Erythroblast (primary cell): Measurements from ENCODE around the gene SLC7A10.

Experiments
- DNase-seq, 2 experiments: peaks; one replicate each; lab custom pipeline; 2025; lab: John Stamatoyannopoulos, UW
- GATA1 ChIP-seq: IDR thresholded peaks from 2 replicates; pipeline ENCODE4 v1.6.1; 2011; ENCODE audit warnings: low read depth, mild to moderate bottlenecking, control low read depth, low read length, moderate library complexity
- POLR2A ChIP-seq: IDR thresholded peaks from 2 replicates; pipeline ENCODE4 v1.6.1; 2011; ENCODE audit warnings: mild to moderate bottlenecking, low read length

Gene SLC7A10

GRCh38 chr19:33239223-33239975 lies 13.7 kb upstream of the SLC7A10 start:
- no peak for TF ChIP-seq GATA1
- no peak for TF ChIP-seq POLR2A
- no peak for DNase-seq

GRCh38 chr19:33238481-33239149 lies 13.0 kb upstream of the SLC7A10 start:
- TF ChIP-seq POLR2A (no peak), GATA1 (no peak)
- DNase-seq = no peak

- DNase-seq = no peak
- TF ChIP-seq GATA1 = no peak
- no peak for TF ChIP-seq POLR2A
Measured at GRCh38 chr19:33236696-33237390, 11.2 kb upstream of the SLC7A10 start.

GRCh38 chr19:33235996-33236350 lies 10.3 kb upstream of the SLC7A10 start:
- TF ChIP-seq POLR2A = no peak
- no peak for TF ChIP-seq GATA1

GRCh38 chr19:33235269-33235995 lies 9.8 kb upstream of the SLC7A10 start:
- TF ChIP-seq GATA1 (no peak), POLR2A (no peak)
- peak; percentile 62 to 82 for DNase-seq

More at GRCh38 chr19:33235996-33236350, 10.3 kb upstream of the SLC7A10 start:
- DNase-seq = no peak

- no peak for DNase-seq
- TF ChIP-seq POLR2A (no peak), GATA1 (no peak)
Measured at GRCh38 chr19:33234736-33235135, 9.1 kb upstream of the SLC7A10 start.

- no peak for DNase-seq
- TF ChIP-seq POLR2A (no peak), GATA1 (no peak)
Measured at GRCh38 chr19:33234092-33234491, 8.4 kb upstream of the SLC7A10 start.

- DNase-seq = no peak
Measured at GRCh38 chr19:33233056-33233873, 7.6 kb upstream of the SLC7A10 start.

GRCh38 chr19:33232656-33233055 lies 7.0 kb upstream of the SLC7A10 start:
- TF ChIP-seq POLR2A (no peak), GATA1 (no peak)

More at GRCh38 chr19:33233056-33233873, 7.6 kb upstream of the SLC7A10 start:
- TF ChIP-seq GATA1 (no peak), POLR2A (no peak)

GRCh38 chr19:33231511-33231910 lies 5.9 kb upstream of the SLC7A10 start:
- TF ChIP-seq GATA1 (no peak), POLR2A (no peak)
- no peak for DNase-seq

More at GRCh38 chr19:33232656-33233055, 7.0 kb upstream of the SLC7A10 start:
- no peak for DNase-seq

- TF ChIP-seq GATA1 (no peak), POLR2A (no peak)
- DNase-seq = no peak
Measured at GRCh38 chr19:33229962-33230361, 4.3 kb upstream of the SLC7A10 start.

- TF ChIP-seq POLR2A (no peak), GATA1 (no peak)
- DNase-seq = no peak
Measured at GRCh38 chr19:33227870-33228599, 2.4 kb upstream of the SLC7A10 start.

GRCh38 chr19:33227242-33227650 lies 1.6 kb upstream of the SLC7A10 start:
- TF ChIP-seq POLR2A = no peak
- TF ChIP-seq GATA1 = no peak
- no peak for DNase-seq
